Stimulated activated CD4-positive, alpha-beta T cell treated with anti-CD3 and anti-CD28 coated beads, Interleukin-4, amount 100 ng/mL, for 24 hours (primary cell): ENCODE data around the gene RGS7.
"Not testable (repeated sequence)": the region's sequence is repeated elsewhere in the genome, so short reads cannot be mapped to it uniquely, and the experiment has no call there.

Source experiments
- DNase-seq: peaks from one replicate; pipeline ENCODE4 v3.0.0-alpha.2; 2020

RGS7 gene

DNA sequence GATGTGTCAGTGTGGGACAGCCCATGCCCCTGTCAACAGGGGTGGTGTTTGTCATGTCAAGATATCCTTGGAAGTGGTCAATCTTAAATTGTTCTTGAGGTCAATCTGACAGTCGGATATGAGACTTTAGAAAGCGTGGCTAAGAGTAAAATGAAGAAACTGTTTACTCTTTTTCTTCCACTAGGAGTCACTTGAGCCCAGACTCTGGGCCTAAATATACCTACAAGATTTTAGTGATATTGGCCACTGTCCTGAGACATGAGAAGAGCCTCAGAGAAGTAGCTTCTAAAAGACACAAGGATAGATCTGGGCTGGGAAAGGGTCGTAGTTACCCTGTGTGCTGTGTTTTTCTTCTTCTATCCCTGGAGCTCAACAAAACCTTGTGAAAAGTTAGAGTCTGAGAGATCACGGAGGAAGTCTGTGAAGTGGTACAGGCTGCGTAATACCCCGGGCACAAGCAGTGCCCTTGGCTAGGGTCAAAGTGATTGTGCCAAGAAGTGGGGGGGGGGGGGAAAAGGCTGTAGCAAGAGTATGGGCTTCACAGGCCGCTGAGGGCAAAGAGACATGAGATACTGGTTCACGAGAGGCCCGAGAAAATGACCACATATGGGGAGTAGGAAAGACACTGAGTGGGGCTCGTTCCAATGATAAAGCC lies 389.8 kb downstream of the RGS7 start:
- no peak for DNase-seq

DNA sequence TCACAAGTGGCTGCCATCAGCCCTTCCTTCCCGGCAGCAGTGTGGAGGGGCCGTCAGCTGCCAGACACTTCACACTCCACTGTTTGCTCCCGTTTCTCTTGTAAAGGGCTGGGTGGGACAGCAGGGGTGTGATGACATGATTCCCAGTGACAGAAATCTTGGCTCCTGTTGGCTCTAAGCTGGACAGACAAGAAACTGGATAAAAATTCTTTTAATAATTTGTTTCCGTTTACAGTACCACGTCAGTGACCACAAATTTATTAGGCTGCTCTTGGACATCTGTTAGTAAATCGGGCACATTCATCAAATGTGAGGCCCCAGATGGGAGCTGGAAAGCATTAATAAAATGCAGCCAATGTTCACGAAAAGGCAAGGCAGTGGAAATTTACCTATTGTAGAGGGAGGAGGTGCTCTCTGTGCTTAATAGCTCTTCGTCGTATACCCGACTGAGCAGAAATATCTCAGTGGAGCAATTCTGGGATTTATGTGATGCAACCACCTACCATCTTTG lies 391.4 kb downstream of the RGS7 start:
- no peak for DNase-seq

DNA sequence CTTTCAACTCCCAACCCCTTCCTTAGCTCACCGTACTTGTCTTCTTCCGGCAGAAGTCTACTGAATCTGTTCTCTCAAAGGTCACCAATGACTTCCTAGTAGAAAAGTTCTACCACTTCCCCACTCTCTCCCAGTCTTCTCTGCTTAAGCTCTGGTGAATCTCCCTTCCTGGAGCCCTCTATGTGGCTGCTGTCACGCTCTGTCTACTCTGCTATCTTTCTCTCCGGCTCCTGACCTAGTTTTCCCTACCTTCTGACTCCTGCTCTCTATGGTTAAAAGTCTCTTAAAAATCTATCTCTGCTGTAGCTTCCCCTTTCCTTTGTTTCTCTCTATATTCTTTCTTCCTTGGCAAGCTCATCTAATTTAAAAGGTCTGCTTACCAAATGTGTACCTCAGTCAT lies 394.9 kb downstream of the RGS7 start:
- no peak for DNase-seq

DNA sequence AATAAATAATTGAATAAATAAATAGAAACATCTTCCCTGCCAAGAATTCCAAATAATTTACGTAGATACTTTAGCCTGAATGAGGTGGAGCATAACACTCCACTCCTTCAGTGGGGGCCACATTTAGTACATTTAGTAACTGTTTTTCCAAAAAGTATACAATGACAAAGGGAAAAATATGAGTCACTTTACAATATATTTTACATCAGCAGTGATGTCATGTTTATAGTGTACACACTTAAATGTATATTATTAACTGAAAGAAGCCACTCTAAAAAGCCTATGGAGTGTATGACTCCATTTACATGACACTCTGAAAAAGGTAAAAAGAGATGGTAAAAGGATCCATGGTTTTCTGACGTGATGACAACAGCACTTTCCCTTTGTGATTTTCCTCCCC lies 400.6 kb downstream of the RGS7 start:
- no peak for DNase-seq

DNA sequence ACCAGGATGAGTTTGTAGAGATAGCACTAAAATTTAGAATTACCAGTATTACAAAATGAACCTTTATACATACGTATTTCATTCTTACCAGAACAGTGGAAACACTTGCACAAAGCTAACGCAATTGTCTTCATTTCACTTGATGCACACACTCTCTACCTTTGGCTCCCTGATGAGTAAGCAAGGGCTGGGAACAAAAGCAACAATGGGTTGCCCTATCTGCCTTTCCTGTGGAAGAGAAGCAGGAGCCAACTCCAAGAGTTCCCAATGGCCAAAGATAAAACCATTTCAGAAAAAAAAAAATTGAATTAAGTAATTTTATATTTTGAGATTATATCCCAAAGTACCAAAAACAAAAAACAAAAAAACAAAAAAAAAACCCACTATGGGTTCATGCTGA lies 401.0 kb downstream of the RGS7 start:
- no peak for DNase-seq

DNA sequence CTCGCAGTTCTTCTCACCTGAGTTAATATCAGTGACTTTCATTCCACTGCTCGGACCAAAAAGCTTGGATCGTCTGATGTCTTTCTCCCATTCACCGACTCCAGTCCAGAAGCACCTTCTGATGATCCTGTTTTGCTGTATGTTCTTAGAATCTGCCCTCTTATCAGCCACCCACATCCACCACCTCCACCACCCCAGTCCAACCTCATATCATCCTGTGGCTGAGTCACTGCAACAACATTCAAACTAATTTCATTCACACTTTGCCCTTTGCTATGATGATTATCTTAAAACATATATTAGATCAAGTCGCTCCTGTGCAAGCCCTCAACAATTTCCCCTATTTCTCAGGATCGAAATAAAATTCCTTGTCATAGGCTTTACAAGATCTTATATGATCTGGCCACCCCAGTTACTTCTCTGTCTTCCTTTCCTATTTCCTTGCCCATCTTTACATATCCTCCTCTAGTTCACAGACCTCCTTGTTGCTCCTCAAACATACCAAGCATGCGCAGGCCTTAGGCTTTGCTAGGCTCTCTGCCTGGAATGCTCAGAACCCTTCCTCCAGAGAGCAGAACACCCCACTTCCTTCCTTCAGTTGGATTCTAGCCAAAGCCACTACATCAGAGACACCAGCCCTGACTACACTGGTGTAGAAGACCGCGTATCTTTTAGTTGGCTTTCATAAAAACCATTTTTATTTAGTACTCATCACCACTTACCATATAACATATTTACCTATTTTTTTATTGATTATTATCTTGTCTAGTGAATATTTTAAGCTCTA lies 409.4 kb downstream of the RGS7 start:
- DNase-seq: no peak

DNA sequence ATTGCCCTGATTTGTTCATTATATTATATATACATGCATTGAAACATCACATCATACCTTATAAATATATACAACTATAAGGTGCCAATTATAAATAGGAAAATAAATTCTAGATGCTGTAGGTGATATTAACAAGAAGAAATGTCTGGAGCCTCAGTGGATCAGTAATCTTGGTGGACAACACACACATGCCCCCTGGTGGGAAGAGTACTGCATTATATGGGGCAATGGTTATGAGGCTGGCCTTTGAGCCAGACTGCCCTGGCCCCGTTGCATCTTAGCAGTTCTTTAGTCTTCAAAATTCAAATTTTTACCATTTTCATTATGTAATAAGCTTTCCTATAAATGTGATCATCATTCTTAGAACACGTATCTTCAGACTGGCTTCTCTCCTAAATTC lies 410.1 kb downstream of the RGS7 start:
- DNase-seq: no peak

DNA sequence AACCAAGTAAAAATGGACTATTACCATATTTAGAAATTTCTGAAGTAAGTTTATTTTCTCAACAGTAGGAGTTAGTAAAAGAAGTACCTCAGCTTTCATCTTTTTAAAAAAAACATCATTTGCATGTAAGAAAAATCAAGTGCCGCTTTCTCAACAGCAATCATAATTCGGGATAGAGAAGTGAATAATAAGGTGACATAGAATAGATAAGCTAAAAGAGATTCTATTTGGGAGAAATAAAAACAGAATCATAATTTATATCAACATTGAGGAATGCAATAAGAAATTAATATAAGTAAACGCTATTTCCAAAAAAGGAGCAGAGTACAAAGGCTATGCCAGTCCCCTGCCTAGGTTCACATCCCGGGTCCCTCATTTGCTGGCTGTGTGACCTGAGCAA lies 414.1 kb downstream of the RGS7 start:
- no peak for DNase-seq

DNA sequence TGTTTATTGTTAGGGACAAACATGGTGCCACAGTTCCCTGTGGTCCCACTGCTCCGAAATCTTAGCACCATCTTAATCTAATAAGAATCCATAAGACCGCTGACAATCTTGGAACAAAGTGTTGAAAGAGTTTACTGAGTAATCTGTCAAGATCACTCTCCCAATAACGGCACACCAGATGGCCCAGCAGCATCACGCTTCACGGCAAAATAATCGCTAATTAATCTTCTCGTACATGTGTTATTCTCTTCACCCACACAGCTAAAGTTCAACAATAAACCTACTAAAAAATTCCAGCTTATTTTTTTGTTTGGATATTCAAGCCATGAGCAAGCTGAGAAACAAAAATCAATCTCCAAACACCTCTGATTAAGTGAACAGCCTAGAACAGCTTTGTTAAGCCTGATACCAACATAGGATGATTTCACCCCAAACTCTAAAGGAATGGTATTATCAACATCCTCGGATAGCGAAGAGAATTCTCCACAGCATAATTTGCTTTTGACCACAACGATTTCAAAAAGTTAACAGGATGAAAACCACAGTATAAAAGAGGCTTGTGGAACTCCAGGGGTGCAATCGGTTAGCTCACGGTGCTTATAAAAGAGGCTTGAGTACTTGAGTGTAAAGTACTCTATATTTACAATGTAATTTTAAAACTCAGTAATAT lies 415.2 kb downstream of the RGS7 start:
- no peak for DNase-seq

DNA sequence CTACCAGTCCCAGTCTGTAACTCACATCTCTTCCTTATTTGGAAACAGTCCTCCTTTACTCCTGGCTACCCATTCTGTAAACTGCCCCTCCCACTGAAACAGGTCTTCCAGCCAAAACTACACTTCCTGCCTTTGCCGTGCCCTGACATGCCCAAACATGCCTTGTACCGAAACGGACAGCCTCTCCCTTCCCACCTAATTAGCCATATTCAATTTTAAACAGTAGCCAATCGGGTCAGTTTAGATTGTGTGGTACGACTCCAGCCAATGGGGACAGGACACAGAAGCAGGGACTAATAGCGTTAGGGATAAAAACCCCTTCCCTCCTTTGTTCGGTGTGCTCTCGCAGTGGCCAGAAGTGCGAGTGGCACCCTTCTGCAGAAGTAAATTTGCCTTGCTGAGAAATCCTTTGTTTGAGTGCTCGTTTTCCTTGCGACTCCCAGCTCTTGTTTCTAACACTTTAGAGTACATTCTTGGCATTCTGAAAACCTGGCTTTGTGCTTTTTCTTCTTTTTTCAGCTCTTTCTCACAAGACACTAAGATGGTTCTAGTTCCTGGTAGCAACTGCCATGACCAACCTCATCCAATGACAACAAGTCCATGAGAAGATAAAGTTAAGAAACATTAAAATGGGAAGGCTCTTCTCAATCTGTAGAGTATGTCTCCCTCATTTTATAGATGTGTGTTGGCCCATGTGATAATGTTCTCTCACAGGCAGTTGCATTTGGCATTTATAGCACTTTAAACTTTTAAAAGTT lies 419.9 kb downstream of the RGS7 start:
- DNase-seq: no peak

DNA sequence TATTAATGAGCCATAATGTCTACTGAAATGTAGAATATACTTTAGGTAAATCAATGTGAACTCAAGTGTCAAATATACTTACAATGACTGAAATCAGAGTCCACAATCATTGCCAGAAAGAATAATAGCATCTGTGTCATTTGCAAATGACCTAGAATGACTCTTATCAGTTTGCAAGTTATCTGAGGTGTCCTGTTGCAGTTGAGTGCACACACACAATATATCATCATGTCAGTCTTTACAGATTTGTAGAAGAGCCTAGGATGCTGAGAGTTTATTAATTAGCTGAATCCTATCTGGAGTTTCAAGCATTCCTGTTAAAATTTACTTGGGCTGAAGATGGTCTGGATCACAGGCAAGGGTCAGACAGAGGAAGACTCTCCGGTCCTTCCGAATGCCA lies 421.1 kb downstream of the RGS7 start:
- no peak for DNase-seq

DNA sequence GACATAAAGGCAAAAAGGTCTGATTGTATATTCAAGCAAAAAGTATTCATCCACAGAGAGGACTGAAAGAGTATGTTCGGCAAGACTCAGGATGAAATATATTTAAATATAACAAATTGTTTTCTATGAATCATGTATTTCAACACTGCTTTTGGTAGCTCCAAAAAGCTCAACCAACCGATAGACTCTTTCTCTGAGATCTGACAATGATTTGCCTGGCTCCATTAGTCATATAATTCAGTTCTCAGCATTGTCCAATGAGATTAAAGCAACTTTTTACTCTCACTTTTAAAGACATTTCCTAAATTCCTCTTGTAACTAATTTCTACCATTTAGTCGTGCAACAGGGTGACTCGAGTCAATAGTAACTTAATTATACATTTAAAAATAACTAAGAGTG lies 426.0 kb downstream of the RGS7 start:
- no peak for DNase-seq

DNA sequence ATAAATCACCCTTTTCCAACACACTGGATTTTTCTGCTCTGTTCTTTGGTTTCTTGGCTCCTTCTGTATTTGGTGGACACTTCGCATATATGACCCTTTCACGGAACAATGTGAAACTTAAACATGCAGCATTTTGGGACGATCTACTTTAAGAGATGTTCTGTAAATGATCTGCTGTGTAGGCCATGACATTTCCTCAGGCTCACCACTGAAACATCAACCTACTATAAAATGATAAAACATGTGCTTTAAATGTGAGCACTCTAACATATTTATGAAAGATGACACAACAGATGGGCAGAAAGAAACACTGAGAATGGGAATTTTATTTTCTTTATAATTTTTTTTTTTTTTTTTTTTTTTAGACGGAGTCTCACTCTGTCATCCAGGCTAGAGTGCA lies 428.7 kb downstream of the RGS7 start:
- DNase-seq: no peak

DNA sequence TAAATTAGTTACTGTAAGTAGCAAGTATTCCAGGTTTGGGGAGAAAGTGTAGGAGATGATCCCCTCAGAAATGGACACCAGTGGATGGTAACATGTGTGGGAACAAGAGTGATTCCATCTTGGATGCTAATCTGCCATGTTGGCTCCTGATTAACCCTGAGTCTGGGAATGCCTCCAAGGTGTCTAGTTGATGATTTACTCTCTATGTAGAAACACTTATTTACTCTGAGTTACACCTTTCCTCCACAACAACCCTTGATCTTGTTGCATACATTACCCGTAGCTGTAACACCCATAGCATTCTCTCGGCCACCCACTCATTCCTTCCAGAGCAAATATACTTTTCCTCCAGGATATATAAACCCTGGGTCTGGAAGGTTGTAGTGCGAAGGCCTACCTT lies 429.2 kb downstream of the RGS7 start:
- no peak for DNase-seq

DNA sequence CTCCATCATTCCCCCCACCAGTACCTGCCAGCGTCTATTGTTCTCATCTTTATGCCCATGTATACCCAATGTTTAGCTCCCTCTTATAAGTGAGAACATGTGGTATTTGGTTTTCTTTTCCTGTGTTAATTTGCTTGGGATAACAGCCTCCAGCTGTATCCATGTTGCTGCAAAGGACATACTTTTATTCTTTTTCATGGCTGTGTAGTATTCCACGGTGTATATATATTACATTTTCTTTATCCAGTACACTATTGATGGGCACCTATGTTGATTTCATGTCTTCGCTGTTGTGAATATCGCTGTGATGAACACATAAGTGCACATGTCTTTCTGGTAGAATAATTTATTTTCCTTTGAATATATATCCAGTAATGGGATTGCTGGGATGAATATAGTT lies 431.7 kb downstream of the RGS7 start:
- no peak for DNase-seq

DNA sequence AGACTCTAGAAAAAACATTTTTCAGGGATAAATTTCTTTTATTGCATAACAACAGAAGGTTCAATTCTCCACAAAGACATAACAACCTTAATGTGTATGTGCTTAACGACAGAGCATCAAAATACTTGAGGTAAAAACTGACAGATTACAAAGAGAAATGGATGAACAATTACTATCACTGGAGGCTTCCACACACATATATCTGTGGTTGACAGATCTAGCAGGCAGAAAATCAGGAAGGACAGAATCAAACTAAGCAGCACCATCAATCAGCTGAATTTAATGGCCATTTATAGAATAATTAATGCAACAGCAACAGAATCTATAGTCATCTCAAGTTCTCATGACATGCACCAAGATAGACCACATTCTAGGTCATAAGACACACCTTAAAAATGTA lies 439.0 kb downstream of the RGS7 start:
- DNase-seq: no peak

DNA sequence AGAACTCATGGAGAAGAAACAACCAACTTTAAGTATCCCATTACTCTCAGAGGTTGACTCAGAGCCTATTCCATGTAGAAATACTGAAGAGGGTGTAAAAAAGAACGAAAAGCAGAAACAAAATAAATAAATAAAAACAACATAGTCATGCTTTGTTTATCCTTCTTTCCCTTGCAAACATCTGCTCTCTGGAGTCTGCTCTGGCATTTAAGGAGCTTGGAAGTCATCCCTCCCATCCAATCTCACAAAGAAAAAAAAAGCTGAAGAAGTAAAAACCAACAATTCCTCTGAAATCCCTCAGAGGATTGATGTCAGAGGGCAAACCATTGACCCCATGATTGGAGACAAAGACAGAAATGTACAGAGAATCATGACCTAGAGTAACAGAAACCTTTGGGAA lies 442.5 kb downstream of the RGS7 start:
- DNase-seq: no peak

DNA sequence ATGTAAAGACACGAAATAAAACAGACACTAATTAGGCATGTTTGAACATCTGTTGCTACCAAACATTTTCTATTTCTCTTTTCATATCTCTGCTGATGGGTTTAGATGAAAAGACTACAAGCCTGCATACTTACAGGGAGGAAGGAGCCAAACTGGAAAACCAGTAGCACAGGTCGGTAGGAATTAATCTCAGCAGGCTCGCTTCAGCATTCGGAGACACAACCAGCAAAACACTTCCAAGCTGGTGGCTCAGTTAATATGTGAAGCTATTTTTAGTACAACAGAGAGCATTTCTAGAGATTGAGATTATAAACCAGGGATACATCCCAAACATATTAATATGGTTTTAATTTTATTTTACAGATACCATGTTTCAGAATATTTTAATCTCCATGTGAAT lies 444.2 kb downstream of the RGS7 start:
- DNase-seq: no peak

DNA sequence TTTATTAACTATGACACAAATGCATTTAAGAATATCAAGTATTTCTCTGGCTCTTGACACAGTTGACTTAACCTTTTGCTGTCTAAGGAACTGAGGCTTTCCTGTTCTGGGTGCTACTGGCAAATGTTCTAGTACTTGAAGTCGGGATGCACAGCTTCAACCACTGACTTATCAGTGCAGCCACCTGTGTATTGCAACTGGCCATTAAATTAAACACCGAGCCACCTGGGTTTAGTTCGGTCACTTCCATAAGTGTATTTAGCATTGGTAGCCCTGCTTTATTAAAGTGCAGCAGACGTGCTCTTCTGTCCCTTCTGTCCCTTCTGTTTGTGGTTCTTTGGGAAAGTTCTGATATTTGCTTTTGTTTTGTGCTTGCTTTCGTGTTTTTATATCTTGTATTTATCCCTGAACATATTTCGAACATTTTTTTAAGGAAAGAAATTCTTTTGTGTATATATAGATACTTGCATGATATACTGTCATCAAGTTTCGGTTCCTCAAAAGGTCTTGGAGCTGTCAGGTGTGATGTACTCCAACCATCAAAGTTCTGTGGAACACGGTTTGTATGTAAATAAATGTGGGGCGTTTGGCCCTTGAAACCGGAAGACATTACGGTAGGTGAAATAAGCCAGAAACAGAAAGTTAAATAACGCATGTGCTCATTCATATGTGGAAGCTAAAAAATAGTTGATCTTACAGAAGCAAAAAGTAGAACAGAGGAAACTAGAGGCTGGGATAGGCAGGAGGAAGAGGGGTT lies 447.1 kb downstream of the RGS7 start:
- no peak for DNase-seq

DNA sequence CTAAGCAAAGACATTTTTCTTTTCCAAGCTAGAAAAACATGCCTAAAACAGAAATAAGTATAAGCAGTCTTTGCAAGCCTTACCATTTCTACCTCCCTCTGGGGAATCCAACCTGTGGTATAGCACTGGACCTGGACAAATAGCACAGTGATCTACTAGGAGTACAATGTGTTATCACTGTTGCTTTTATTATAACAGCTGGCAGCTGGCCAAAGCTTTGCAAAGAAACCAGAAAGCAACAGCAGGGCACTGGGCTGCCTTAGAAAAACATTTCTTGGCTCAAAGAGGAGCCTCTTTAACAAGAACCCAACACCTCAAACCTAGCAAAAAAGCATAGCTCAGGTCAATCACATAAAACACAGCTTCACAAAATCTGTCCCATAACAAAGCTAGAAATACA lies 450.5 kb downstream of the RGS7 start:
- no peak for DNase-seq

DNA sequence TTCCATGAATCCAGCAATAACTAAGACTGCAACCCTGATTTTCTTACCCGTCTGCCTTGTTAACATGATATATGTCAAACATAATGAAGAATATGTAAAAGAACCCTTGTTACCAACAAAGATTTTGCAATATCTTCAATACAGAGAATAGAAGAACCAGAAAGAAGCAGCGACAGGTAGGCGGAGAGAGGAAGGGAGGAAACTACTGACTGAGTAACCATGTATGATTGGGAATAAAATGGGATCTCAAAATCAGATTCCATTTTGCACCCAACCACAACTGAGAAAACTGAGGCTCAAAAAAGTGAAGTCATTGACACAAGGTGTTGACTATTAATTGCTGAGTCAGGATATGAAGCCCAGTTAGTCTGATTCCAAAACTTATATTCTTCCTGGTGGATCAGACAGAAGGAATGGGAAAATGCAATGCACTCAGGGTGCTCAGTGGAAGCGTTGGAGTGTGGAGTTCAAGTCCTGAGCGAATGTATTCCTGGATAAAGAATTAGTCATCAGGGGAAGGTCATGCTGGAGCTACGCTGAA lies 451.7 kb downstream of the RGS7 start:
- DNase-seq: no peak

DNA sequence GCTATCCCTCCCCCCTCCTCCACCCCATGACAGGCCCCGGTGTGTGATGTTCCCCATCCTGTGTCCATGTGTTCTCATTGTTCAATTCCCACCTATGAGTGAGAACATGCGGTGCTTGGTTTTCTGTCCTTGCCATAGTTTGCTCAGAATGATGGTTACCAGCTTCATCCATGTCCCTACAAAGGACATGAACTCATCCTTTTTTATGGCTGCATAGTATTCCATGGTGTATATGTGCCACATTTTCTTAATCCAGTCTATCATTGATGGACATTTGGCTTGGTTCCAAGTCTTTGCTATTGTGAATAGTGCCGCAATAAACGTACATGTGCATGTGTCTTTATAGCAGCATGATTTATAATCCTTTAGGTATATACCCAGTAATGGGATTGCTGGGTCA lies 461.6 kb downstream of the RGS7 start:
- not testable (repeated sequence) for DNase-seq

DNA sequence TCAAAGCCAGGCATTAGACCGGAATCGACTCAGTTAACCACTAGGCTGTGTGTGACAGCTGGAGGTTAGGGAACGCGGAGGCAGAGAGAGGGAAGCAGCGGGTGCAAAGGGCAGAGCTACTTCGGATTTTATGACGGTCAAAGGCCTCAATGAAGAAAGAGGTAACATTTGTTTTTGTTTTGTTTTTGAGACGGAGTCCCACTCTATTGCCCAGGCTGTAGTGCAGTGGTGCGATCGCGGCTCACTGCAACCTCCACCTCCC lies 468.3 kb downstream of the RGS7 start:
- no peak for DNase-seq
